GM15510 (cell line): ENCODE measurements around the gene SLX9.

Experiments
- POLR2A ChIP-seq: IDR thresholded peaks from 3 replicates; pipeline ENCODE4 v1.6.1; 2011; ENCODE audit warnings: borderline replicate concordance; ENCODE audit not compliant: insufficient read length; ENCODE audit errors: extremely low read depth

The SLX9 gene

DNA sequence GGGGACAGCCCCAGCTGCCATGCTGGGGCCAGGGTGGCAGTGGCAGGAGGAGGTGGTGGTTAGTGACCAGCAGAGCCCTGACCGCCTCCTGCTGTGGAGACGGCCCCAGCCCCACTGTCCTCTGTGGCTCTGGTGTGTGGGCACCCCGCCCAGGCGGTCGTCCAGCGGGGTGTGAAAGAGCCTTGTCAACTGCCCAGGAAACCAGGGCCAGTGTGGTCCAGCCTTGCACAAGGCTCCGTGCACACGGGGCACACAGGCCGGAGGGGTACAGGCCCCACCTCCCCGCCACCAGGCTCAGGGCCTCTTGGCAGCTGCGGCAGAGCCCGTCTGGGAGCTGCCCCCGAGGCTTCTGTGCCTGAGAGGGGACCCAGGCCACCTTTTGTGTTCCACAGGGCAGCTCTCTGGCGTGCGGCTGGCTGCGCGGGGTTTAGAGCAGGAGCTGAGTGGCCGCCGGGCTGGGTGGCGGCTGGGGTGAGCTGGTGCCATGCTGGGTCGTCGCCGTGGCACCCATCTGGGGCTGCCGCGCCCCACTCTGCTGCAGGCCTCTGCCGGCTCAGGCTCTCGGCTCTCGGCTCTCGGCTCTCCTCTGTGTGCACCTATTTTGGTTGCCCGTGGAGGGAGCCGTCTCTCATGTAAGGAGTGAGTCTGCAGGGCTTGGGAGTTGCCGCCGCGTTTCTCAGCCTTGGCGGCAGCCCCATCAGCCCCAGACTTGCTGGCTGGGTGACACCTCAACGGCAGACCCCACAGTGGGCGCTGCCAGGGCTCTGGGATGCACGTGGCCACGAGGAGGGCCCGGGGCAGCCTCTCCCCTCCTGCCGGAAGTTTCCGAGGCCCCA is 36.1 kb downstream of the SLX9 start:
- TF ChIP-seq POLR2A = no peak

GRCh38 chr21:44977616-44978340 is 37.9 kb downstream of the SLX9 start:
- TF ChIP-seq POLR2A = no peak

- TF ChIP-seq POLR2A = no peak
Measured at GRCh38 chr21:44979687-44980561, 40.1 kb downstream of the SLX9 start.

DNA sequence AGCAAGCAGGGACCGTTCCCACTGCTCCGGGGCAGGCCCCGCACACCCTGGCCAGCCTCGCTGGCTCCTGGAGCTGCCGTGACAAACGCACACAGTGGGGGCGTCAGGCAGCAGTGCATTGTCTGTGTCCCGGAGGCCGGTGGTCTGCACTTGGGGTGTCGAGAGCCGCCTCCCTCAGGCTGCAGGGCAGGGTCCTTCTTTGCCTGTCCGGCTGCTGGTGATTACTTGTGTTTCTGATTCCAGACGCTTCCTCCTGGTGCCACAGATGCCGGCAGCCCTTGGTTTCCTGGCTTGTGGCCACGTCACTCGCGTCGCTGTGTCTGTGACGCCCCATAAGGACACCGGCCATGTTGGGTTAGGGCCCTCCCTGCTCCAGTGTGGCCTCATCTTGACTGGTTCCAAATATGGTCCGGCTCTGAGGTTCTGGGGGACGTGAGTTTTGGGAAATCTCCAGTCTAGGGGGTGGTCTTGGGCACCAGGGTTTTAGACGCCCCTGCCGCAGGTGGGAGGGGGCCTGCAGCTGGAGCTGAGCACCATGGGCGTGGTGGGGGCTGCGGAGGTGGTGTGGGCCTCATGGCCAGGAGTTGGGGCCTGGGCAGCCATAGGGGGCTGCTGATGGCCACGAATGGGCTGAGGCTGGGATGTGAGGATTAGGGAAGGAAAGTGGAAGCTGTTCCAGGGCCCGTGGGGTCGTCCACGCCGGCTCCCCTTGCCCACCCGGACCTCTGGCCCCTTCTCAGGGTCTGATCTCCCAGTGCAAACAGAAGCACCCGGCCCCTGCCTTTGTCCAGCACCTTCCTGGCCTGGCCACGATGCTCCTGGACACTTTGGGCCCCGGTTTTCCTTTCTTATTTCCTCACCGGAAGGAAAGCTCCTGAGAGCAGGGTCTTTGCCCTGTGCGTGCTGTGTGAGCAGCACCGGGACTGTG is 41.0 kb downstream of the SLX9 start:
- no peak for TF ChIP-seq POLR2A

DNA sequence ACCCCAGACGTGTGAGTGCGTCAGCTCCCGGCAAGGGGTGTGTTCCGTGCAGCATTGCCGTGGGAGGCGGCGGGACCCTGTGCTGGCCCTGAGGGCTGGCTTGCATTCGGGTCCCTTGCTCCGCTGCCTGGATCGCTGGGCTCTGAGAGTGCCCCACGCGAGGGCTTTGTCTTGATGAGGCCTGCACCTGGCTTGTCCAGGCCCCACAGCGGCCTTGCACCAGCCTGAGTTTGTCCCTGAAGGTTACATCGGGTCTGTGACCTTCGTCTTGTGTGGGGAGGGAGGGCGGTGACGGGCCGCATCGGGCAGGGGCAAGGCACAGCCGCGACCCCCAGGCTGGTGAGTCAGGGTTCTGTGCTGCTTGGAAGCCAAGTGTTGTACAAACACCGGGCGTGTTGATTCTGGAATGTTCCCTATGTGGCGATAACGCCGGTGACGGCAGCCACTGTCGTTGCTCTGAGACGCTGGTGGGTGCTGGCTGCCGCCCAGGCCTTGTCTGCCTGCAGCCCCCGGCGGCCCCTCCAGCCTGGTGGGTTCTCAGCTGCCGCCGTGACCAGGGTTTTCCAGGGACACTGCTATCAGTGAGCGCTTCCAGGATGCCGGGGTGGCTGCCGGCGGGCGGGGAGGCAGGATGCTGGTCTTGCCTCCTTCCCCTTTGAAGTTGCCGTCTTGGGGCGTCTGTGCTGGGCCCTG is 42.9 kb downstream of the SLX9 start:
- no peak for TF ChIP-seq POLR2A

DNA sequence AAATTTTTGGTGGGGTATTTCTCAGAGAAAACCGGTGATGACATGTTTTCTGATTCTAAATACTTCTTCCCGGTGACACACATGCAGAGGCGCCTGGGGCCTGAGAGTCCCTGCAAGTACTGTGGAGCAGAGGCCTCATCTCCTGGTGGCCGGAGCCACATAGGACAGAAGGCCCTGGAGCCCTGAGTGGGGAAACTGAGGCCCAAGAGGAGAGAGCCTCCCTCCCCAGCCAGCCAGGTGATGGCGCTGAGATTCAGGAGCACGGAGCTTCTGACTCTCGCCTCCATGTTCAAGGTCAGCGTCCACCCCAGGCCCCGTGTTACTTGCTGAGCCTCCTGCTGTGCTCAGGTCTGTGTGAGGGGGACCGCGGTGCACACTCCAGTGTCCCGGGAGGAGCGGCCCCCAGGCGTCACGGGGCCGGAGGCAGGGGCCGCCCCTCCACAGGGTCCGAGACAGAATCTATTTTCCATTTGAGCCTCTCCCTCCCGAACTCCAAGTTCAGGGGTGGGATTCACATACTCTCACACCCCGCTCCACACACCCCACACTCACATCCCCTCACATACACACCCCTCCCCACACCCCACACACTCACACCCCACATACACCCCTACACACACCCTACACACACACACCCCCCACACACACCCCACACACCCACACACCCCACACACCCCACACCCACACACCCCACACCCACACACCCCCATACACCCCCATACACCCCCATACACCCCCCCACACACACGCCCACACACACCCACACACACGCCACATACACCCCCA is 43.8 kb downstream of the SLX9 start:
- TF ChIP-seq POLR2A = no peak

GRCh38 chr21:44984428-44984791 is 44.6 kb downstream of the SLX9 start:
- no peak for TF ChIP-seq POLR2A

DNA sequence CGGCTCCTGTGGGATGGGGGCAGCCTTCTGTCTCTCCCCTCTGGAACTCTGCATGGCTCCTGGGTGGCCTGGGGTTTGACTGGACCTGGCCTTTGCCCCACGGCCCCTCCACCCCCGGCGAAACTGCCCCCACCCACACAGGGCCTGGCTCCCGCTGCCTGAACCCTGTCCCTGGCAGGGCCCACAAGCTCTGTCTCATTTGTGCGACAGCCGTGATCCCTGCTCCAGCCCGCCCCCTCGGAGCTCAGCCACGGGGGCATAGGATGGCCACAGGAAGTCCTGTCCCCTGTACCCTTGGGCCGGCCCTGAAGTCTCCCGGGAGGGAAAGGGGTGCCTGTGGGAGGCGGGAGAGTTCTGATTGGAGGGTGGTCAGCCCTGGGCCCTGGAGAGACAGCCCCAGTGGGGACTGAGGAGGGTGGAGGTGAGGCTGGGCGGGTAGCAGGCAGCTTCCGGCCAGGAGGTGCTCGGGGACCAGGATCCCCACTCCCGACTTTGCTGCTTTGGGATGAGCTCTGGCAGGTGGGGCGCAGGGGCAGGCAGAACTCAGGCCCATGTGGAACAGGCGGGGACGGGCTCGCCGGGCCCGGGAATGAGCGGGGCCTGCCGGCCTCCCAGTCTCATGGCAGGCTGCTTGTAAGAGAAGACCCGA is 45.1 kb downstream of the SLX9 start:
- no peak for TF ChIP-seq POLR2A

DNA sequence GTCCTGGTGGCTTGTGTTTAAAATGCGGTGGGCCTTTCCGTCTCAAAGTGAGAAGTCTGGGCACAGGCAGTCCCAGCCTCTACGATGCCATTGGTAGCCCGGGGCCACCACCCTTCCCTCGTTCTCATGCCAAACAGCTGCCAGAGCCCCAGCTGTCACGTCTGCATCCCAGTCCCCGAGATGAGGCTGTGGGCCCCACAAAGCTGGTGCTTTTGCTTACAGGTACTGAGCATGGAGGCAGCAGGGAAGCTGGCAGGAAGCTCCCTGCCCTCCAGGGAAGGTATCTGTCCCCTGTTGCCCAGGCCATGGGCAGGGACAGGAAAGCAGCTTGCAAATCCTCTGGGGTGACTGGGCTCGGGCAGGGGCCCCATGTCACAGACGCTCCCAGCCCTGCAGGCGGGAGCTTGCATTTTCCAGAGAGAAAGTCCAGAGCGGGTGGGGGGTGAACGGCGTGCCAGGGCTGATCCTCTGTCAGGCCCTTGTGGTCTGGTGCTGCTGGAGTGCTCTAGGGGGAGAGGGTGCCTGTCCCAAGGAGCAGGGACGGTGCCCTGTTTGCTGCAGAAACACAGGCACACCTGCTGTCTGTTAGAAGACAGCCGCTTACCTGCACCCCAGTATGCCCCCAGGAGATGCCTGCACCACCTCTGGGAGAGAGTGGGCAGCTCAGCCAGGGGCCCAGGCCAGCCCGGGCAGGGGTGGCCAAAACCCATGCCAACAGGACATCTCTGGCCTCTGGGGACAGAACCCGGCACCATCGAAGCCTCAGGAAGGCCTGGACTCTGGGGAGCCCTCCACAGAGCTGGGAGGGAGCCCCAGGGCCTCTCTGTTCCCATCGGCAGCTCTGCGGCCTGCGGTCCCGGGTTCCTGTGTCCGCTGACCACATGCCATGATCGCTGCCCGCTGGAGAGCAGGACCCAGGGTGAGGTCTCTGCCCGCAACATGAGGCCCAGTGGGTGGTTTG is 45.9 kb downstream of the SLX9 start:
- TF ChIP-seq POLR2A = no peak

- TF ChIP-seq POLR2A = no peak
Measured at GRCh38 chr21:44986471-44987291, 46.9 kb downstream of the SLX9 start.
